CD4-positive, alpha-beta T cell treated with Interleukin-10 for 1 hour (primary cell): ENCODE data around the gene DNAJC16.

Source experiments
- DNase-seq: peaks from one replicate; pipeline ENCODE4 v3.0.0-alpha.2; 2020

DNAJC16 gene

GRCh38 chr1:15542388-15543250 lies 16.0 kb downstream of the DNAJC16 start:
- DNase-seq = no peak

- DNase-seq = no peak
Measured at GRCh38 chr1:15543251-15543588, 16.6 kb downstream of the DNAJC16 start.

GRCh38 chr1:15543589-15544568 lies 17.2 kb downstream of the DNAJC16 start:
- DNase-seq = no peak

- no peak for DNase-seq
Measured at GRCh38 chr1:15546641-15547040, 20.0 kb downstream of the DNAJC16 start.

GRCh38 chr1:15550573-15550972 lies 23.9 kb downstream of the DNAJC16 start:
- no peak for DNase-seq

GRCh38 chr1:15557008-15557407 lies 30.4 kb downstream of the DNAJC16 start:
- no peak for DNase-seq

GRCh38 chr1:15557594-15557993 lies 30.9 kb downstream of the DNAJC16 start:
- no peak for DNase-seq

DNA sequence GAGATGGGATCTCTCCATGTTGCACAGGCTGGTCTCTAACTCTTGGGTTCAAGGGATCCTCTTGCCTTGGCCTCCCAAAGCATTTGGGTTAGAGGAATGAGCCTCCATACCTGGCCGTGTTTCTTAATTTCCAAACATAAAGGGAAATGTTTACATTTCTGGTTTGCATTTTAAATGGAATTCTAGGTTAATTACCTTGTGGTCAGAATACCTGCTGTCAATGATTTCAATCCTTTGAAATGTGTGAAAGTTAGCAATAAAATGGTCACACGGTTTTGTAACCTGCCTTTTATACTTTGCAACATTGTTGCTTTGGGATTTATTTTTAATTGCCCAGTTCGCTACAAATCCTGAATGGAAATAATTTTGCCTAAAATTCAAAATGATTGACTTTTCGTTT lies 31.9 kb downstream of the DNAJC16 start:
- no peak for DNase-seq

DNA sequence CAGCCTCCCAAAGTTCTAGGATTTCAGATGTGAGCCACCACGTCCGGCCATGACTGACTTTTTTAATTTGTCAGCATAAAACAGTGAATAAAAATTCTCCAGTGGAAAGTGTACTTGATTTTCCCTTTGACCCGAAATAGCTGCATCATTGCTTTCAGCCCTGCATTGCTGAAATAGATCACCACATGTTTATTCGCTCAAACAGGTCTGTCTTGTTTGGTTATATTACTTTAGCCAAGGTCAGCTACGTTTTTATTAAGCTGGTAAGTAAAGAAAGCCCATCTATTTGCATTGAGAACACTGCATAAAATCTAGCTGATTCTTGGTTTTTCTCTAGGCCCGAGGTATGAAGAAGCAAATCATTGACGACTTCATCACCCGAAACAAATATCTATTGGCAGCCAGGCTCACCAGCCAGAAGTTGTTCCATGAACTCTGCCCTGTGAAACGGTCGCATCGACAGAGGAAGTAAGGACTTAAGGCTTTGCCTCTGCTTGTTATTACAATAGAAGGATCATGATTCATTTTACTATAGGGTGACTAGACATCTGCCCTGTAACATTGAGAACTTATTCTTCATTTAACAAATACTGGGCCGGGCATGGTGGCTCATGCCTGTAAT lies 32.7 kb downstream of the DNAJC16 start:
- DNase-seq = no peak

GRCh38 chr1:15568387-15569073 lies 41.9 kb downstream of the DNAJC16 start:
- no peak for DNase-seq

DNA sequence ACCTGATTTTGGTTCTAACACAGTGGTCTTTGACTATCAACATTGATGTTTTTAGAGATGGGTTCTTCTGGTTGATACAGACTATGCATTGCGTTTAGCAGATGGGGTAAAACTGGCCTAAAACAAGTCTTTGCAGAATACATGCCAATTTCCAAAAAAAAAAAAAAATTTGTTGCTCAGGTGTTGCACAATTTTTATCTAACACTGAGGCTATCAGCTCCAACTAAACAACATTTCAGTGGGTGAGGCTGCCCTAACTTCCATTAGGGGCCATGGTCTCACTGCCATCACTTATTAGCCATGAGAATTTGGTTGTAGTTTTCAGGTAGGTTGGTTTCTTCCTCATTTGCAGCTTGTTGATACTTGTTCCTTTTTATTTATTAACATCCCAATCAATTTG lies 44.2 kb downstream of the DNAJC16 start:
- DNase-seq = no peak

- no peak for DNase-seq
Measured at GRCh38 chr1:15571266-15571665, 44.6 kb downstream of the DNAJC16 start.

DNA sequence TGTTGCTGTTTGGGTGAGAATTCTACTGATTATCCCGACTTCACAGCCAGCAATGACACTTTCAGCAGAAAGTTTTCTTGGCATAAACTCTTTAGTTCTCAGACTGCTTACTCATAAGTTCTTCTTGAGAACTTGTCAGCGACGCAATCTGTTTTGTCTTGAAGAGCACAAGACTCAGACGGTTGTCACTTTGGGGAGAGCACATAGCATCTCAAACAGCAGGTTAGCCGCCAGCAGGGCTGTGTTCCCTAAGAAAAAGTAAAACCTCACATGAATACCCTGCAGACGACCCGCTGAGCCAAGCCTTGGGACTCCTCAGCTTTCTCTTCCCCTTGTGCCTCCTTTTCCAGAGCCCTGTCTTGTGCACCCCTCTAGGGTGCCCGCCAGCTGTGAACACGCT lies 46.8 kb downstream of the DNAJC16 start:
- no peak for DNase-seq

GRCh38 chr1:15574741-15575140 lies 48.1 kb downstream of the DNAJC16 start:
- no peak for DNase-seq

DNA sequence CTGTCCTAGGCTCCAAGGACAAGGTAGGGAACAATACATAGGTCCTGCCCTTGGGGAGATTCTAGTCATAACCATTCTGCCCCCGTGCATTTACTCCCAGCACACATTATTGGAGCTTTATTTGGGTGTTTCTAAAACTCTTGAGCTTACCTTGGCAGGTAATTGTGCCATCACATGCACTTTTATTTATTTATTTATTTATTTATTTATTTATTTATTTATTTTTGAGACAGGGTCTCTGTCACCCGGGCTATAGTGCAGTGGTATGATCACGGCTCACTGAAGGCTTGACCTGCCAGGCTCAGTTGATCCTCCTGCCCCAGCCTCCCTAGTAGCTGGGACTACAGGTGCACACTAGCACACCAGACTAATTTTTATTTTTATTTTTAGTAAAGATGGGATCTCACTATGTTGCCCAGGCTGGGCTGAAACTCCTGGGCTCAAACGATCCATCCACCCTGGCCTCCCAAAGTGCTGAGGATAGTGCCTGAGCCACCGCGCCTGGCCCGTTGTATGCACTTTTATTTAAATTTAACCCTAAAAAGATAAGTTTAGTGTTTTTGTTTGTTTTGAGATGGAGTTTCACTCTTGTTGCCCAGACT lies 49.0 kb downstream of the DNAJC16 start:
- DNase-seq = no peak

- DNase-seq = no peak
Measured at GRCh38 chr1:15577691-15578090, 51.0 kb downstream of the DNAJC16 start.

DNA sequence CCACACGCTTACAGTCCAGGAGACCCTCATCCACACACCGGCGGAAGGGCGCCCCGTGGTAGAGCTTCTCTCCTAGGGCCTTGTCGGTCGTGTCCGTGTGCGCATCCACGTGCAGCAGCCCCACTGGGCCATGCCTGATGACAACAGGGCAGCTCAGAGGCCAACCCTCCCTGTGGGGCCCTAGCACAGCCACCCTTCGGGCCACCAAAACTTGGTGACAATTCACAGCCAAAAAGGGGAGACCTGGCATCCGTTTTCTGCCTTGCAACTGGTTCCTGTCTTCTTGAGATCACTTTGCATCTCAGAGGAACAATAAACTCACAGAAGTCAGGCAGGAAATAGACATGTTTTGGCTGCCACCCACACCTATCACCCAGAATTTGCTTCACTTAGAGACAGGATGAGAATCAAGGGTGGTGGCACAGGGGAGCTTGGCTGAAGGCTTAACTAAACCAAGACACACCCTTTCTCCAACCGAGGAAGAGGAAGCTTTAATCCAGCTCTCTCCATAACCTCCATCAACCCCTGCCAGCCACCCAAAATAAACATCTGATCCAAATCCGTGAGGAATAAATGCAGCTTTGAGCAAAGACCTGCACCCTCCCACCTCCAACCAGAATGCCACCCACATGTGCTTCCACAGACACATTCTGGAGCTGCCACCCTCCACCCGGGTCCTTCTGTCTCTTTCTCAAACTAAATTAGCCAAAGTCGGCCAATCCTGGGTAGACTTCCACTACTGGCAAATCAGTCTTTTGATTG lies 52.5 kb downstream of the DNAJC16 start:
- DNase-seq = peak; percentile 43

- no peak for DNase-seq
Measured at GRCh38 chr1:15579683-15580047, 53.0 kb downstream of the DNAJC16 start.

DNA sequence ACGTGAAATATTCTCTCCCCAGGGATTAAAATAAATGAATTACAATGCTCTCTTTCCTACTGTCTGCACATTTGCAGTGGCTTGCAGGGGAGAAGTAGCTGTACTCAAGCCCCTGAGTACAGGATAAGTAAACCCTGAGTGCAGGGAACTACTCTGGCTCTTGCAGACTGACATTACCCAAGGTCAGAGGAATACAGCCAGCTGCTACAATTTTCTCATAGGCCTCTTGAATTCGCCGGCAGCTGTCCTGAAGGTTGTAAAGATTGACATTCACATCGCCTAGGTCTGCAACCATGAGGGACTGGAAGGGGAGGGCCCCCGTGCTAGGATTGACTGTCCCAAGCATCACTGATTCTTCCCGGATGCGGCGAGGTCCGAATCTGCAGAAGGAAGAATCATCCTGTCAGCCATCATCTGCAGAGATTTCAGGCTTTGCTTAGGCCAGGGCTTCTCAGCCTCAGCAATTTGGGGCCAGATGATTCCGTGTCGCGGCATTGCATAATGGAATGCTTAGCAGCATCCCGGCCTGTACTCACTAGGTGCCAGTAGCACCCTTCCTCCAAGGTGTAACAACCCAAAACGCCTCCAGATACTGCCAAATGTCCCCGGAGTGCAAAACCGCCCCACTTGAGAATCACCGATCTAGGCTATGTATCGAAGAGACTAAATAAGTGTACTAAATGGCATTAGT lies 56.5 kb downstream of the DNAJC16 start:
- DNase-seq = no peak

GRCh38 chr1:15584489-15585363 lies 58.1 kb downstream of the DNAJC16 start, which contains the start of gene AGMAT:
AGMAT (minus strand) TSS chr1:15585051; CDS start chr1:15584967, 84 bp downstream.
- peak; percentile 55 for DNase-seq
